Ishikawa (cell line): ENCODE data around the gene CLIC4.

Experiments used
- CEBPB ChIP-seq: IDR thresholded peaks from 2 replicates; pipeline ENCODE4 v1.6.1; 2012
- CREB1 ChIP-seq: IDR thresholded peaks from 2 replicates; pipeline ENCODE4 v1.6.1; 2012; ENCODE audit warnings: low read depth
- EGR1 ChIP-seq: IDR thresholded peaks from 2 replicates; pipeline ENCODE4 v1.6.1; 2012
- EP300 ChIP-seq: IDR thresholded peaks from 2 replicates; pipeline ENCODE4 v1.6.1; 2012; ENCODE audit warnings: borderline replicate concordance
- FOXM1 ChIP-seq: IDR thresholded peaks from 2 replicates; pipeline ENCODE4 v1.6.1; 2012; ENCODE audit warnings: low read depth, borderline replicate concordance
- NFIC ChIP-seq: IDR thresholded peaks from 2 replicates; pipeline ENCODE4 v1.6.1; 2012
- RAD21 ChIP-seq: IDR thresholded peaks from 2 replicates; pipeline ENCODE4 v1.6.1; 2012; ENCODE audit warnings: low read depth
- TAF1 ChIP-seq: IDR thresholded peaks from 2 replicates; pipeline ENCODE4 v1.6.1; 2012; ENCODE audit warnings: low read depth, mild to moderate bottlenecking
- TCF12 ChIP-seq: IDR thresholded peaks from 2 replicates; pipeline ENCODE4 v1.6.1; 2012; ENCODE audit warnings: low read depth
- TEAD4 ChIP-seq: IDR thresholded peaks from 2 replicates; pipeline ENCODE4 v1.6.1; 2012
- YY1 ChIP-seq: IDR thresholded peaks from 2 replicates; pipeline ENCODE4 v1.6.1; 2012; ENCODE audit warnings: low read depth
- ZBTB7A ChIP-seq: IDR thresholded peaks from 2 replicates; pipeline ENCODE4 v1.6.1; 2012; ENCODE audit warnings: low read depth
- TF ChIP-seq, protein P1 (sequence below): IDR thresholded peaks from 2 replicates; pipeline ENCODE4 v1.6.1; 2012
- TF ChIP-seq, protein P2 (sequence below): IDR thresholded peaks from 2 replicates; pipeline ENCODE4 v1.6.1; 2012
- TF ChIP-seq, protein P3 (sequence below): IDR thresholded peaks from 2 replicates; pipeline ENCODE4 v1.6.1; 2012; ENCODE audit warnings: low read depth, mild to moderate bottlenecking

Gene CLIC4

DNA sequence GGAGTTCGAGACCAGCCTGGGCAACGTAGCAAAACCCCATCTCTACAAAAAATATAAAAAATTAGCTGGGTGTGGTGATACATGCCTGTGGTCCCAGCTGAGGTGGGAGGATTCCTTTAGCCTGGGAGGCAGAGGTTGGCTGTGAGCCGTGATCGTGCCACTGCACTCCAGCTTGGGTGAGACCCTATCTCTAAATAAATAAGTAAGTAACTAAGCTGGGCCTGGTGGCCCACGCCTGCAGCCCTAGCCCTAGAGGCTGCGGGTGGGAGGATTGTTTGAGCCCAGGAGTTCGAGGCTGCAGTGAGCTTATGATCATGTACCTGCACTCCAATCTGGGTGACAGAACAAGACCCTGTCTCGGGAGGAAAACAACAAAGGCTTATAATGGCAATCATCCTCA is 4.6 kb downstream of the CLIC4 start:
- TF ChIP-seq TEAD4 (no peak), ZBTB7A (no peak), TAF1 (no peak), TCF12 (no peak), CREB1 (no peak), CEBPB (no peak), YY1 (no peak), NFIC (no peak), FOXM1 (no peak), EGR1 (no peak)
- TF ChIP-seq, protein P1, sequence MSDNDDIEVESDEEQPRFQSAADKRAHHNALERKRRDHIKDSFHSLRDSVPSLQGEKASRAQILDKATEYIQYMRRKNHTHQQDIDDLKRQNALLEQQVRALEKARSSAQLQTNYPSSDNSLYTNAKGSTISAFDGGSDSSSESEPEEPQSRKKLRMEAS: no peak
- TF ChIP-seq, protein P2, sequence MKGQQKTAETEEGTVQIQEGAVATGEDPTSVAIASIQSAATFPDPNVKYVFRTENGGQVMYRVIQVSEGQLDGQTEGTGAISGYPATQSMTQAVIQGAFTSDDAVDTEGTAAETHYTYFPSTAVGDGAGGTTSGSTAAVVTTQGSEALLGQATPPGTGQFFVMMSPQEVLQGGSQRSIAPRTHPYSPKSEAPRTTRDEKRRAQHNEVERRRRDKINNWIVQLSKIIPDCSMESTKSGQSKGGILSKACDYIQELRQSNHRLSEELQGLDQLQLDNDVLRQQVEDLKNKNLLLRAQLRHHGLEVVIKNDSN: no peak
- TF ChIP-seq, protein P3, sequence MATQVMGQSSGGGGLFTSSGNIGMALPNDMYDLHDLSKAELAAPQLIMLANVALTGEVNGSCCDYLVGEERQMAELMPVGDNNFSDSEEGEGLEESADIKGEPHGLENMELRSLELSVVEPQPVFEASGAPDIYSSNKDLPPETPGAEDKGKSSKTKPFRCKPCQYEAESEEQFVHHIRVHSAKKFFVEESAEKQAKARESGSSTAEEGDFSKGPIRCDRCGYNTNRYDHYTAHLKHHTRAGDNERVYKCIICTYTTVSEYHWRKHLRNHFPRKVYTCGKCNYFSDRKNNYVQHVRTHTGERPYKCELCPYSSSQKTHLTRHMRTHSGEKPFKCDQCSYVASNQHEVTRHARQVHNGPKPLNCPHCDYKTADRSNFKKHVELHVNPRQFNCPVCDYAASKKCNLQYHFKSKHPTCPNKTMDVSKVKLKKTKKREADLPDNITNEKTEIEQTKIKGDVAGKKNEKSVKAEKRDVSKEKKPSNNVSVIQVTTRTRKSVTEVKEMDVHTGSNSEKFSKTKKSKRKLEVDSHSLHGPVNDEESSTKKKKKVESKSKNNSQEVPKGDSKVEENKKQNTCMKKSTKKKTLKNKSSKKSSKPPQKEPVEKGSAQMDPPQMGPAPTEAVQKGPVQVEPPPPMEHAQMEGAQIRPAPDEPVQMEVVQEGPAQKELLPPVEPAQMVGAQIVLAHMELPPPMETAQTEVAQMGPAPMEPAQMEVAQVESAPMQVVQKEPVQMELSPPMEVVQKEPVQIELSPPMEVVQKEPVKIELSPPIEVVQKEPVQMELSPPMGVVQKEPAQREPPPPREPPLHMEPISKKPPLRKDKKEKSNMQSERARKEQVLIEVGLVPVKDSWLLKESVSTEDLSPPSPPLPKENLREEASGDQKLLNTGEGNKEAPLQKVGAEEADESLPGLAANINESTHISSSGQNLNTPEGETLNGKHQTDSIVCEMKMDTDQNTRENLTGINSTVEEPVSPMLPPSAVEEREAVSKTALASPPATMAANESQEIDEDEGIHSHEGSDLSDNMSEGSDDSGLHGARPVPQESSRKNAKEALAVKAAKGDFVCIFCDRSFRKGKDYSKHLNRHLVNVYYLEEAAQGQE: no peak

DNA sequence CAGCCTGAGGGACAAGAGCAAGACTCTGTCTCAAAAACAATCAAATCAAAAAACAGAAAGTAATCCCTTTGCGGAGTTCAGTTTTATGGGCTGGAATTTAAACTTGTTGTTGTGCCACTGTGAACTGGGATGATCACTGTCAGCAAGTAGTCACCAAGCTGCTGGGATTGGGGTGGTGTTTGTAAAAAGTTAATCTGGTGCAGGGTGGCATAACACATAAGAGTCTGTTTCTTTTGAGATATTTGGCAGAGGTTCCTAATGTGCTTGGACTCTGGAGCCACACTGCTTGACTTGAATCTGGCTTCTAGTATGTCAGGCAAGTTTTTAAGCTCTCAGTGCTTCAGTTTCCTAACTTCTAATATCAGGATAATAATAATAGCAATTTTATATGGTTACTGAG is 6.6 kb downstream of the CLIC4 start:
- no peak for TF ChIP-seq EGR1
- TF ChIP-seq YY1: no peak
- TF ChIP-seq EP300: no peak
- no peak for TF ChIP-seq FOXM1
- no peak for TF ChIP-seq RAD21
- no peak for TF ChIP-seq TCF12
- TF ChIP-seq, protein P2: no peak
- no peak for TF ChIP-seq ZBTB7A
- no peak for TF ChIP-seq NFIC
- TF ChIP-seq TEAD4: no peak
- TF ChIP-seq, protein P1: no peak
- TF ChIP-seq, protein P3: no peak
- TF ChIP-seq CREB1: no peak
- no peak for TF ChIP-seq TAF1
- TF ChIP-seq CEBPB: no peak

DNA sequence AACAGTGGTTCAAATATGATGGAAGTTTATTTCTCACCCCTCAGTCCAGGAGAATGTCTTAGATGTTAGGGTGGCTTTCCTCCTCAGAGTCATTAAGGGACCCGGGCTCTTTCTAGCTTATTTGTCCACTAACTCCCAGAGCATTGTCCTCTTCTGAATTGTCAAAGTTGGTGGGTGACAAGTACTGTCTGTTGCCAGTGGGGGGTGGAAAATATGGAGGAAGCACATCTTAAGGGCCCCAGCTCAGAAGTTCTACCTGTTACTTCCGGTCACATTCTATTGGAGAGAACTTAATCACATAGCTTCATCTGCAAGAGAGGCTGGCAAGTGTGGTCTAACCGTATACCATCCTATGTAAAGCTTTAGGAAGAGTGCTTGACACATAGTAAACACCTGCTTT is 7.1 kb downstream of the CLIC4 start:
- TF ChIP-seq CEBPB: no peak
- TF ChIP-seq TCF12: no peak
- no peak for TF ChIP-seq EGR1
- TF ChIP-seq CREB1: no peak
- TF ChIP-seq EP300: no peak
- no peak for TF ChIP-seq FOXM1

DNA sequence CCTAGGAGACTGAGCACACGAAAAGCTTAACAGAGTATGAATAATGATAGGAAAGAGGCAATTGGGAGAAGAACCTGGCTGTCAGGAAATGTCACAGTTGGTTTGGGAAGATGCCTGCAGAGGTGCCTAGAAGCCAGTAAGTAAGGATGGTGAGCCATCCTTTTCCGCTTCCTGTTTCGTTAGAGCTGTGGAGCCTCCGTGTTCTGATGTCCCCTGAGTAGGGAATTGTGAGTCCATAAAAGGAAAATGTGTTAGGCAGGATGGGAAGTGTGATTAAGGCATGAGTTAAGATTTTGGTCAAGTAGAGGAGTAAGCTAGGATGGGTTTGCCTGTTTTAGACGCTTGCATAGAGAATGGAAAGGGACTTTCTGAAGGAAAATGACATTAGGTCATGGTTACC is 9.0 kb downstream of the CLIC4 start:
- TF ChIP-seq EGR1 (no peak), ZBTB7A (no peak), RAD21 (no peak), TEAD4 (no peak), TAF1 (no peak), FOXM1 (no peak), CREB1 (no peak), YY1 (no peak), NFIC (no peak), EP300 (no peak), TCF12 (no peak), CEBPB (no peak)
- TF ChIP-seq, protein P1: no peak
- TF ChIP-seq, protein P3: no peak
- TF ChIP-seq, protein P2: no peak
